Spinal cord (tissue), 10 donors: ENCODE measurements around the gene FUT3. TPM values are rescaled to one million over a fixed set of nuclear protein-coding genes. Genes with fewer than 3 reads are reported as not detected.
A peak's percentile ranks its signal among the peaks of the same experiment; 100 is the strongest.

Experiments
- DNase-seq, 6 donors: peaks; one replicate each; pipeline versions ENCODE4 v3.0.0 to v3.0.0-alpha.2; 2013 to 2015; ENCODE audit warnings: low spot score in 6 of 6, low read depth in 4 of 6
- H3K27ac ChIP-seq: one replicate; pipeline ENCODE4 v1.5.1; 2013; ENCODE audit warnings: low read depth, low read length, control low read depth
- H3K27me3 ChIP-seq: one replicate; pipeline ENCODE4 v1.6.1; 2013; ENCODE audit warnings: low read length; ENCODE audit not compliant: control insufficient read depth, insufficient read depth
- H3K36me3 ChIP-seq: one replicate; pipeline ENCODE4 v1.6.1; 2013; ENCODE audit warnings: low read length; ENCODE audit not compliant: control insufficient read depth, insufficient read depth
- H3K4me1 ChIP-seq: one replicate; pipeline ENCODE4 v1.6.1; 2013; ENCODE audit warnings: low read length; ENCODE audit not compliant: control insufficient read depth, insufficient read depth
- H3K4me3 ChIP-seq: one replicate; pipeline ENCODE4 v1.5.1; 2013; ENCODE audit warnings: low read depth, low read length, control low read depth
- H3K9me3 ChIP-seq: one replicate; pipeline ENCODE4 v1.6.1; 2013; ENCODE audit warnings: low read length; ENCODE audit not compliant: control insufficient read depth, insufficient read depth
- WGBS: methylation state at CpG from one replicate; pipeline ENCODE4 v1.1.5; 2013; ENCODE audit warnings: missing lambda C conversion rate; ENCODE audit not compliant: insufficient coverage; 5-methylcytosine and 5-hydroxymethylcytosine counted together
- polyA plus RNA-seq, 2 donors: library from polyadenylated mRNA; unstranded; fragments of 120-200 nt; gene quantifications; one replicate each; pipeline ENCODE4 v1.2.1, GENCODE V29; 2013; ENCODE audit not compliant: insufficient read length in 2 of 2
- total RNA-seq, 2 donors: library from RNA; depleted of rRNA in 1 of 2; stranded (reverse); fragments of 120-200 nt in 1 of 2; fragments of >200 nt in 1 of 2; gene quantifications; one replicate each; pipeline versions ENCODE4 v1.2.3 to v1.2.4, GENCODE V29; 2013 to 2014
- donor health status: healthy.

Gene FUT3
- total and polyA plus RNA-seq, 4 donors = 0.26 to 0.32 TPM; not detected in 2

DNA sequence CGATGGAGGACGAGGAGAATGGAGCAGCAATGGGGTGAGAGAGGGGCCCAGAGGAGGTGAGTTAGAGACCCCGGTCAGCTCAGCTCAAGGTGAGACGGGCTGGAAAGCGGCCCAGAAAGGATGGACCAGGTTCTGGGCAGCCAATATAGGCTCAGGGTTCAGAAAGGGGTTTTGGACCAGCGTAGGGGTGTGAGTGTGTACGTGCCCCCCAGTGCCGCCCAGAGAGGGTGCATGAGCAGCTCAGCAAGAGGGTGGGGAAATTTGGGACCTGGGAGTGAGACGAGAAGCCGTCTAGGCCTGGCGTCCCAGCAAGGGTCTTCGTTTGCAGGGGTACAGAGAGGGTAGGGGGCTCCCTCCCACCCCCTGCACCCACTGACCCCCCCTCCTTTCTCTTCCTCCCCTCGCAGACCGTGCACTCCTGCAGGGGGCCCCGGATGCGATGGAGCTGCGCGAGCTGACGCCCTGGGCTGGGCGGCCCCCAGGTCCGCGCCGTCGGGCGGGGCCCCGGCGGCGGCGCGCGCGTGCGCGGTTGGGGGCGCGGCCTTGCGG lies 23.8 kb downstream of the FUT3 start:
- Histone ChIP-seq H3K9me3 (no peaks in the 10 kb centered on the region), H3K36me3 (peaks cover 2% of the 10 kb centered on the region), H3K27ac (peak overlapping the region; percentile 47), H3K4me3 (peak overlapping the region; percentile 33), H3K27me3 (peaks cover 2% of the 10 kb centered on the region), H3K4me1 (peaks cover 41% of the 10 kb centered on the region)
- peak in 1 of 6 donors; percentile 20 for DNase-seq
- 11% methylated on average over 33 of the region's 37 CpGs for WGBS

DNA sequence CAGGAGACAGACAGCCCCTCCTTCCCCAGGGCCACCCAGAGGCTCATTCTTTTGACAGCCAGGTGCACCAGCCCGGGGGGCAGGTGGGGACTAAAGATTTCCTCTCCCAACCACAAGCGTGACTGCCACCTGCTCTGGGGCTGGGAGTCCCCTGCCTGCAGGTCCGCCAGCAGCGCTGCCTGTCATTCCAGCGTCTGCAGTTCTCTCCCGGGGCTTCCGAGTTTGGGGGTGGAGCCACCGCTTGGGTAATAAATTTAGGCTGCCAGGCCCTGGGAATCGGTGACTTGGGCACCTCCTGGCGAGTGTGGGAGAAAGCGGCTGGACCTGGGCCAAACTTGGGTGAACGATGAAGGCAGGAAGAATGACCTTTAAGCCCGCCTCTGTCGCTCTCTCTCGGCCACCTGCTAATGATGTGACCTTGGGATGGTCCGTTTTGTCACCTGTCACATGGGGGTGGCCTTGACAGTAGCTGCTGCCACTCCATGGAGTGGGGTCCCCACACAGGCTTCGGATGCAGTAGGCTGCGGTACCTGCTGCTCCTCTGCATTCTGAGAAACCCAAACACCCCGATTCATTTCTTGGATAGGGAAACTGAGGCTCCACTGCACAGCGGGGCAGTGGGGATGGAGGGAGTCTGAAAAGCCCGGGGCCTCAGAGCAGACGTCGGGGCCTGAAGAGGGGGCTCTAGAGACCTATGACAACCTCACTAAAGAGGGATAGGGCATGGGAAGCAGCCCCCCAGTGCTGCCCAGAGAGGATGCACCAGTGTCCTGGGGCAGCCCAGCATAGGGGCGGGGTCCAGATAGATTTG lies 24.5 kb downstream of the FUT3 start:
- peaks cover 2% of the 10 kb centered on the region for H3K27me3 ChIP-seq
- no peaks in the 10 kb centered on the region for H3K9me3 ChIP-seq
- H3K36me3 ChIP-seq = peaks cover 2% of the 10 kb centered on the region
- no peak overlapping the region for H3K4me3 ChIP-seq
- H3K4me1 ChIP-seq = peaks cover 45% of the 10 kb centered on the region
- H3K27ac ChIP-seq = no peak overlapping the region
- 18% methylated on average over 23 of the region's 24 CpGs for WGBS
- DNase-seq = peak in 2 of 6 donors; percentile 42 to 78

DNA sequence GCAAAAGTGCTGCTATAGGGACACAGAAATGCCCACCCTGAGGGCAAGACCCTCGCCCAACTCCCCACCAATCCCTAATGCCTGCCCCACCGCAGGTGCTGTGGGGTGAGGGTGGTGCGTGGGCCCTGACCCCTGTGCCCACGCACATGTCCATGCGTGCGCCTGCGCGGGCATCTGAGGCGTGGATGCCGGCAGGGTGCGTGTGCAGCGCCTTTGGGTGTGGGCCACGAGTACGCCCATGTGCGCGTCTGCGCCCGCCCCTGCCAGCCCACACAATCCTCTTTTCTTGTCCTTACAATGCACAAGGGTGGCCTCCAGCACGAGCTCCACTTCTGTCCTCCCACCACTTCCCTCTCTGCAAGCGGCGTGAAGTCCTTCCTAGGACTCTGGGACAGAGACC lies 26.1 kb downstream of the FUT3 start:
- H3K4me1 ChIP-seq = peaks cover 45% of the 10 kb centered on the region
- no peak for DNase-seq
- no peak overlapping the region for H3K27ac ChIP-seq
- WGBS = 93% methylated on average over 21 of the region's 21 CpGs
- peaks cover 2% of the 10 kb centered on the region for H3K27me3 ChIP-seq
- no peaks in the 10 kb centered on the region for H3K9me3 ChIP-seq
- no peak overlapping the region for H3K4me3 ChIP-seq
- peaks cover 2% of the 10 kb centered on the region for H3K36me3 ChIP-seq

DNA sequence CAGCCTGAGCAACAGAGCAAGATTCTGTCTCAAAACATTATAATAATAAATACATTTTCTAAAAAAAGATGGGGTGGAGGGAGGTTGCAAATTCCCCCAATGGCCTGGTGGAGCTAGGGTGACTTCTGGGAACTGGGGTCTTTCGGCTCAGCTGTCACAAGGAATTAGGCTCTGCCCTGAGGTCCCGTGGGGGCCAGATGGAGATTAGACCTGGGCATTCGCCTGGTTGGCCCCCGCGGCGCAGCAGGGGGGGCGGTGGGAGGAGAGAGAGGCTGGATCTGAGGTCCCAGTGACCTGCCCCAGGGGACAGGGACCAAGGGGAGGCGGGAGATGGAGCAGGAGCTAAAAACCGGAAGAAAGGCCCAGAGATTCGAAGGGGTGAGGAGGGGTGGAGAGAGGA lies 26.5 kb downstream of the FUT3 start:
- Histone ChIP-seq H3K27ac (no peak overlapping the region), H3K4me1 (peaks cover 43% of the 10 kb centered on the region), H3K9me3 (no peaks in the 10 kb centered on the region), H3K36me3 (peaks cover 2% of the 10 kb centered on the region), H3K27me3 (peaks cover 2% of the 10 kb centered on the region), H3K4me3 (no peak overlapping the region)
- WGBS = 85% methylated on average over 8 of the region's 10 CpGs
- no peak for DNase-seq

DNA sequence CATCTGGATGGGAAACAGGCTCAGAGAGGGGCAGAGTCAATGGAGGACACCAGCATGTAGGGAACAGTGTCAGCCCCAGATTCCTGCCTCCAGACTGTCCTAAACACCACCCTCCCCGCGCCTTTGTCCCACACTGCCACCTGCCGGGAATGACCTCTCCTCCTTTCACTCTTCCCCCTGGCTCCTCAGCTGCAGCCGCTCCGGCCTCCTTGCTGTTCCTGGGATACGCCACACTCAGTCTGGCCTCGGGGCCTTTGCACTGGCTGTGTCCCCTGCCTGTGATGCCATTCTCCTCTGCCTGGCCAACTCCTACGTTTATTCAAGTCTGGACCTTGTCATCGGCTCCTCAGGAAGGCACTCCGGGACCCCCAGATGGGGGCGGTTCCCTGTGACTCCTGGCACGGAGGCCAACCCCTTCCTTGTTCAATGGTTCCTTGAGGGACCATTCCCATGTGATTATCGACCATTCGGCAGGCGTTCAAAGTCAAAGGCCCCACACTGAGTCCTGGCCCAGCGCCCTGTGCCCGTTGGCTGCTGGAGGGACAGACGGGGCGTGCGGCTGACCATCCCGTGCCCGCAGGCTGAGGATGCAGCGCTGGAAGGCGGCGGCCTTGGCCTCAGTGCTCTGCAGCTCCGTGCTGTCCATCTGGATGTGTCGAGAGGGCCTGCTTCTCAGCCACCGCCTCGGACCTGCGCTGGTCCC lies 27.5 kb downstream of the FUT3 start:
- no peaks in the 10 kb centered on the region for H3K27me3 ChIP-seq
- DNase-seq = no peak
- H3K36me3 ChIP-seq = peaks cover 2% of the 10 kb centered on the region
- no peak overlapping the region for H3K27ac ChIP-seq
- peaks cover 33% of the 10 kb centered on the region for H3K4me1 ChIP-seq
- WGBS = 82% methylated on average over 30 of the region's 30 CpGs
- H3K4me3 ChIP-seq = no peak overlapping the region
- H3K9me3 ChIP-seq = no peaks in the 10 kb centered on the region

DNA sequence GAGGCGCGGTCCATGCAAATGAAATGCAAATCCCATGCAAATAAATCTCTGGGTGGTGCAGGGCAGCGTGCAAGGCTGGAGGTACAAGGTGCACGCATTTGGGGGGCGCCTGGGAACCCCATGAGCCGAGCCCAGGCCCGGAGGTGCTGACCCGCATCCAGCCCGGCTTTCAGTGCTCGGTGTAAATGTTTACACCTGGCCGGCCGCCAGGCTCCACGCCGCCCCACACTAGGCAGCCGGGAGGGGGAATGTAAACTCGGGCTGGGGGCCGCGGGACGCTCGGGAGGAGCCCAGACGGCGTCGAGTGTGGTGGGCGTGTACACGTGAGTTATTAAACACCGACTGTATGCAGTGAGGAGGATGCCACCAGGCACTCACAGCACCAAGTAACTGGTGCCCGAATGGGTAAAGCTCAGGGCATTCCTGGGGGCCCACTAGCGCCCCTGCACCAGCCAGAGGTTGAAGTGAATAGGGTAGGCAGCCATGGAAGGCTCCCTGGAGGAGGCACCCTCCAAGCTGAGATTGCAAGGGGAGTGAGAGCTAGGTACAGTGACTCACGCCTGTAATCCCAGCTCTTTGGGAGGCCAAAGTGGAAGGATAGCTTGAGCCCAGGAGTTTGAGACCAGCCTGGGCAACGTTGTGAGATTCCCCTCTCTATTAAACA lies 28.9 kb downstream of the FUT3 start:
- Histone ChIP-seq H3K27ac (no peak overlapping the region), H3K36me3 (peaks cover 2% of the 10 kb centered on the region), H3K4me3 (no peak overlapping the region), H3K27me3 (no peaks in the 10 kb centered on the region), H3K9me3 (no peaks in the 10 kb centered on the region), H3K4me1 (peaks cover 24% of the 10 kb centered on the region)
- 41% methylated on average over 27 of the region's 30 CpGs for WGBS
- DNase-seq = no peak

DNA sequence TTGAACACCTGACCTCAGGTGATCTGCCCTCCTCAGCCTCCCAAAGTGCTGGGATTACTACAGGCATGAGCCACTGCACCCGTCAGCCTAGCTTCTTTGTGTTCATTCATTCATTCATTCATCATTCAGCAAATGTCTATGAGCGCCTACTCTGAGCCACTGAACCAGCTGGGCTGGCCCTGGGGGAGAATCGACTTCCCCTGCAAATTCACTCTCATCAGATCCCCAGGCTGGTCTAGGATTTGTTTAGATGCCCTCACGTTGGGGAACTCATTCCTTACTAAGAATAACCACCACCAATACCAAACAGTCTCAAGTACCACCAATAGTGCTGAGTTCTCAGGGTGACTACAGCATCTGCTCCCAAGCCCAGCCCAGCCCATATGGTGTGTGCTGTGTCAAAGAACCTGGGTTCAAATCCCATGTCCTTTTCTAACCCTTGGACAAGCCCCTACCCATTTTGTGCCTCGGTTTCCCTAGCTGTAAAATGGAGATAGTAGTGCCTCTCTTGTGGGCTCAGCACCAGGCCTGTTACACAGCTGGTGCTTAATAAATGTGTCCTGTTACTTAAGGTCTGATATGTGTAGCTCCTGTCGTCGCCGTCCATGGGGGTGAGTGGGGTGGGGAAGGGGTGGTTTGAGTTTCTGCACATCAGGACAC lies 29.6 kb downstream of the FUT3 start:
- Histone ChIP-seq H3K27ac (no peak overlapping the region), H3K4me1 (peaks cover 17% of the 10 kb centered on the region), H3K27me3 (no peaks in the 10 kb centered on the region), H3K4me3 (no peak overlapping the region), H3K36me3 (peaks cover 2% of the 10 kb centered on the region), H3K9me3 (no peaks in the 10 kb centered on the region)
- no peak for DNase-seq
- 60% methylated on average over 7 of the region's 8 CpGs for WGBS

DNA sequence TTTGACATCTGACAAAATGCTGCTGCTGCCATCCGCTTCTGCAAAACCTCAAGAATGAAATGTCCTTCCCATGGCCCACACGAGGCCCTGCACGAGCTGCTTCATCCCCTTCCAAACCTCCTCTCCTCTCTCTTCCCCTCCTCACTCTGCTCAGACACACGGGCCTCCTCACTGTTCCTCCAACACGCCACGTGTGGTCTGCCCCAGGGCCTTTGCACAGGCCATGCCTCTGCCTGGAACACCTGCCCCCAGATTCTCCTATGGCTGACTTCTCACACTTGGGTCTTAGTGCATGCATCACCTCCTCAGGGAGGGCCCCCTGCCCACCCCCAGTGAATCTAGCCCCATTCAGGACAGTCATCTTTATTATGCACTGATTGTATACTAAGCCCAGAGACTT lies 30.5 kb downstream of the FUT3 start:
- Histone ChIP-seq H3K9me3 (no peaks in the 10 kb centered on the region), H3K4me1 (peaks cover 10% of the 10 kb centered on the region), H3K27ac (no peak overlapping the region), H3K4me3 (no peak overlapping the region), H3K36me3 (peaks cover 2% of the 10 kb centered on the region), H3K27me3 (no peaks in the 10 kb centered on the region)
- no peak for DNase-seq
- WGBS = 76% methylated on average over 5 of the region's 6 CpGs

DNA sequence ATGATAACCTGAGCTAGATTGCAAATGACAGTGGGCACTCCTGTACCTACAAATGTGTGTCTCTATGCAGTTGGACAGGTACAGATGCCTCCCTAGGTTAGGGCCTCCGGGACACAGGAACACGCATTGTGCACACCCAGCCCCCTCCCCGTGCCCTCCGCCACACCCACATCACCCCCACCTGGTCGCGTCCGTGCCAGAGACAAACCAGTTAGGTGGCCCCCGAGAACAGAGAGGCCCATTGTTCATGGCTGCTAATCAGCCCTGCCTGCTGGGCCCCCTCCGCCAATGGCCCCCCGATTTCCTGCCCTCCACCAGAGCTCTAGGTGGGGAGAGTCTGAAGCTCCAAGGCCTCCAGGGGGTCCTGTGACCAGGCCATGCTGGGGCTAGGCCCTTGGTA lies 32.7 kb downstream of the FUT3 start:
- H3K36me3 ChIP-seq = no peaks in the 10 kb centered on the region
- WGBS = 73% methylated on average over 10 of the region's 10 CpGs
- DNase-seq = no peak
- no peak overlapping the region for H3K27ac ChIP-seq
- no peaks in the 10 kb centered on the region for H3K27me3 ChIP-seq
- H3K9me3 ChIP-seq = no peaks in the 10 kb centered on the region
- peaks cover 5% of the 10 kb centered on the region for H3K4me1 ChIP-seq
- no peak overlapping the region for H3K4me3 ChIP-seq
